ENCODE results near the gene MAVS. TPM values are rescaled to one million over a fixed set of nuclear protein-coding genes. Genes with fewer than 3 reads are reported as not detected.

MAVS gene
- total and polyA plus RNA-seq, 11 donors = 32.5 to 74.0 (median 43.3) TPM

GRCh38 chr20:3898639-3899038 lies 52.0 kb downstream of the MAVS start:
- WGBS, 4 donors = 67 to 82% (median 67%) methylated on average over 4 of the region's 4 CpGs
- Histone ChIP-seq H3K9me3 (no peaks in the 10 kb centered on the region), H3K27ac (peak overlapping the region in 1 of 12 donors; percentile 5), H3K36me3 (peaks cover 0 to 20% (median 0%) of the 10 kb centered on the region in 9 donors), H3K4me1 (peaks cover 0 to 98% (median 63%) of the 10 kb centered on the region in 12 donors), H3K27me3 (no peaks in the 10 kb centered on the region), H3K4me3 (no peak overlapping the region)
- no peak for TF ChIP-seq POLR2A (IDR thresholded peaks at IDR 0.05)
- no peak for TF ChIP-seq CTCF (IDR thresholded peaks at IDR 0.05)
- ATAC-seq (no peak), DNase-seq (no peak)
- intact Hi-C loops (cut with DNase I) = loop anchor here in 1 of 10 donors (10.0 kb wide), 1 partner anchor 116 kb away; the partner anchor contains the start of gene RNF24

GRCh38 chr20:3900187-3900604 lies 53.6 kb downstream of the MAVS start:
- peak overlapping the region in 1 of 12 donors; percentile 83 for H3K27ac ChIP-seq
- H3K4me1 ChIP-seq = peaks cover 0 to 98% (median 63%) of the 10 kb centered on the region in 12 donors
- 56 to 60% (median 59%) methylated on average over 3 of the region's 3 CpGs for WGBS, 4 donors
- H3K9me3 ChIP-seq = no peaks in the 10 kb centered on the region
- no peak for DNase-seq
- no peak for ATAC-seq
- H3K27me3 ChIP-seq = no peaks in the 10 kb centered on the region
- TF ChIP-seq POLR2A (IDR thresholded peaks at IDR 0.05) = no peak
- no peak for TF ChIP-seq CTCF (IDR thresholded peaks at IDR 0.05)
- intact Hi-C loops (cut with DNase I) = no loop called here
- H3K4me3 ChIP-seq = no peak overlapping the region
- H3K36me3 ChIP-seq = peaks cover 0 to 9% (median 0%) of the 10 kb centered on the region in 9 donors

- peak overlapping the region in 6 of 12 donors; percentile 0 to 83 (median 35) for H3K27ac ChIP-seq
- H3K4me3 ChIP-seq = peak overlapping the region in 4 of 12 donors; percentile 4 to 41 (median 24)
Measured at GRCh38 chr20:3901028-3901705, 54.5 kb downstream of the MAVS start.

More at GRCh38 chr20:3901028-3901705, 54.5 kb downstream of the MAVS start:
- intact Hi-C loops (cut with DNase I) = no loop called here
- peaks cover 0 to 9% (median 0%) of the 10 kb centered on the region in 9 donors for H3K36me3 ChIP-seq
- no peaks in the 10 kb centered on the region for H3K9me3 ChIP-seq
- no peak for ATAC-seq
- TF ChIP-seq POLR2A (IDR thresholded peaks at IDR 0.05) (no peak), CTCF (IDR thresholded peaks at IDR 0.05) (no peak)
- no peak for DNase-seq
- H3K27me3 ChIP-seq = no peaks in the 10 kb centered on the region
- WGBS, 4 donors = 66 to 76% (median 72%) methylated on average over 3 of the region's 3 CpGs
- H3K4me1 ChIP-seq = peaks cover 0 to 95% (median 57%) of the 10 kb centered on the region in 12 donors

Measured in heart left ventricle (tissue), 16 donors.